Esophagus muscularis mucosa (tissue), 4 donors: ENCODE results near the gene STAT2. TPM values are rescaled to one million over a fixed set of nuclear protein-coding genes. Genes with fewer than 3 reads are reported as not detected.
"Not testable (repeated sequence)": the region's sequence is repeated elsewhere in the genome, so short reads cannot be mapped to it uniquely, and the experiment has no call there.

Experiments used
- DNase-seq: peaks from one replicate; pipeline ENCODE4 v3.0.0-alpha.2; 2017; ENCODE audit errors: extremely low spot score
- H3K27ac ChIP-seq, 4 donors: fragments of 200-600 bp; sonication (generic); replicated peaks in 1 of 4; 1 replicate in 3 of 4; 2 replicates in 1 of 4; pipeline ENCODE4 v1.5.1; 2016 to 2019; ENCODE audit warnings: mild to moderate bottlenecking in 1 of 4
- H3K27me3 ChIP-seq, 4 donors: fragments of 200-600 bp; sonication (generic); one replicate each; pipeline versions ENCODE4 v1.5.1 to v1.6.0; 2016 to 2019
- H3K36me3 ChIP-seq, 4 donors: fragments of 200-600 bp; sonication (generic); one replicate each; pipeline ENCODE4 v1.5.1; 2016 to 2019
- H3K4me1 ChIP-seq, 4 donors: fragments of 200-600 bp; sonication (generic); one replicate each; pipeline ENCODE4 v1.5.1; 2016 to 2019
- H3K4me3 ChIP-seq, 4 donors: fragments of 200-600 bp; sonication (generic); 1 replicate in 2 of 4; 2 replicates in 2 of 4; pipeline ENCODE4 v1.5.1; 2016 to 2019; ENCODE audit warnings: mild to moderate bottlenecking in 4 of 4, moderate library complexity in 1 of 4
- H3K9me3 ChIP-seq, 4 donors: fragments of 200-600 bp; sonication (generic); 1 replicate in 3 of 4; 2 replicates in 1 of 4; pipeline ENCODE4 v1.5.1; 2016 to 2019
- EP300 ChIP-seq: sonication (generic); formaldehyde crosslinking; IDR thresholded peaks from one replicate; pipeline ENCODE4 v1.6.1; 2017; ENCODE audit warnings: antibody characterized with exemption
- POLR2A ChIP-seq: fragments of 450-650 bp; IDR thresholded peaks from one replicate; pipeline ENCODE4 v1.6.1; 2017; ENCODE audit warnings: antibody characterized with exemption, moderate library complexity, mild to moderate bottlenecking, low read depth
- POLR2AphosphoS5 ChIP-seq, 2 donors: sonication (generic); formaldehyde crosslinking; IDR thresholded peaks; one replicate each; pipeline ENCODE4 v1.6.1; 2017; ENCODE audit warnings: antibody characterized with exemption in 2 of 2
- WGBS: methylation state at CpG from one replicate; pipeline ENCODE4 v1.1.5; 2018; 5-methylcytosine and 5-hydroxymethylcytosine counted together
- intact Hi-C: fragments of 100-400 bp; cut with DNase I; formaldehyde crosslinking; loops from one replicate; pipeline ENCODE4 v1.15.1; 2023
- total RNA-seq, 4 donors: library from RNA; depleted of rRNA; stranded (reverse); fragments of >200 nt; gene quantifications; one replicate each; pipeline versions ENCODE4 v1.1.0 to v1.2.1, GENCODE V29; 2016
- TF ChIP-seq, protein P1 (sequence below), 3 experiments: fragments of 200-600 bp in 2 of 3; fragments of 450-650 bp in 1 of 3; sonication (generic) in 2 of 3; IDR thresholded peaks; one replicate each; pipeline ENCODE4 v1.5.1; 2017 to 2019; ENCODE audit warnings: antibody characterized with exemption in 3 of 3, mild to moderate bottlenecking in 2 of 3, moderate library complexity in 1 of 3

Gene STAT2
- total RNA-seq, 4 donors from 2014 or later: 55.7 to 78.9 (median 68.2) TPM

GRCh38 chr12:56330936-56331490, 28.9 kb downstream of the STAT2 start:
- TF ChIP-seq, protein P1, sequence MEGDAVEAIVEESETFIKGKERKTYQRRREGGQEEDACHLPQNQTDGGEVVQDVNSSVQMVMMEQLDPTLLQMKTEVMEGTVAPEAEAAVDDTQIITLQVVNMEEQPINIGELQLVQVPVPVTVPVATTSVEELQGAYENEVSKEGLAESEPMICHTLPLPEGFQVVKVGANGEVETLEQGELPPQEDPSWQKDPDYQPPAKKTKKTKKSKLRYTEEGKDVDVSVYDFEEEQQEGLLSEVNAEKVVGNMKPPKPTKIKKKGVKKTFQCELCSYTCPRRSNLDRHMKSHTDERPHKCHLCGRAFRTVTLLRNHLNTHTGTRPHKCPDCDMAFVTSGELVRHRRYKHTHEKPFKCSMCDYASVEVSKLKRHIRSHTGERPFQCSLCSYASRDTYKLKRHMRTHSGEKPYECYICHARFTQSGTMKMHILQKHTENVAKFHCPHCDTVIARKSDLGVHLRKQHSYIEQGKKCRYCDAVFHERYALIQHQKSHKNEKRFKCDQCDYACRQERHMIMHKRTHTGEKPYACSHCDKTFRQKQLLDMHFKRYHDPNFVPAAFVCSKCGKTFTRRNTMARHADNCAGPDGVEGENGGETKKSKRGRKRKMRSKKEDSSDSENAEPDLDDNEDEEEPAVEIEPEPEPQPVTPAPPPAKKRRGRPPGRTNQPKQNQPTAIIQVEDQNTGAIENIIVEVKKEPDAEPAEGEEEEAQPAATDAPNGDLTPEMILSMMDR (IDR thresholded peaks at IDR 0.05): no peak
- TF ChIP-seq EP300 (no peak), POLR2A (no peak), POLR2AphosphoS5 (IDR thresholded peaks at IDR 0.05) (no peak)
- Histone ChIP-seq H3K27me3 (no peaks in the 10 kb centered on the region), H3K9me3 (no peaks in the 10 kb centered on the region), H3K27ac (no peak overlapping the region), H3K4me1 (peaks cover 11 to 20% (median 18%) of the 10 kb centered on the region in 4 donors), H3K36me3 (peaks cover 14 to 41% (median 24%) of the 10 kb centered on the region in 4 donors), H3K4me3 (no peak overlapping the region)
- intact Hi-C loops: no loop called here
- WGBS: 92% methylated on average over 7 of the region's 7 CpGs
- DNase-seq: no peak

DNA sequence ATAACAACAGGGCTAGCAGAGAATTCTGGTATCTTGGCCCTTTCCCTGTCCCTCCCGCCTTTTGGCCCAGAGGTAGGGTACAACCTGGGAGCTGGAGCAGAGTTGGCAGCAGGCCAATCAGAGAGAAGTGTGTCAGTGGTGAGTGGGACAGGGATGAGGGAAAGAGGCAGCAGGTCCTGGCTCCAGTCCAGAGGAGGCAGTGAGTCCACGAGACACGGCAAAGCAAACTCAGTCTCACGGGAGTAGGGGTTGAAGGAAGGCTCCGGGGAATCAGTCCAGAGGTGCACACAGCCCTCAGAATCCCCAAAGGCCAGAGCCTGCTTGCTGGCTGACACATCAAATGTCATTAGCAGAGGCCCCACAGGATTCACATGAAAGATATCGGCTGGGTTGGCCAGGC, 33.4 kb downstream of the STAT2 start:
- Histone ChIP-seq H3K27me3 (no peaks in the 10 kb centered on the region), H3K36me3 (peaks cover 44 to 85% (median 69%) of the 10 kb centered on the region in 4 donors), H3K4me3 (no peak overlapping the region), H3K4me1 (no peaks in the 10 kb centered on the region), H3K27ac (no peak overlapping the region), H3K9me3 (no peaks in the 10 kb centered on the region)
- intact Hi-C loops: no loop called here
- TF ChIP-seq, protein P1 (IDR thresholded peaks at IDR 0.05): no peak
- TF ChIP-seq POLR2A (no peak), EP300 (no peak), POLR2AphosphoS5 (IDR thresholded peaks at IDR 0.05) (no peak)
- DNase-seq: no peak
- 74% methylated on average over 6 of the region's 6 CpGs for WGBS

DNA sequence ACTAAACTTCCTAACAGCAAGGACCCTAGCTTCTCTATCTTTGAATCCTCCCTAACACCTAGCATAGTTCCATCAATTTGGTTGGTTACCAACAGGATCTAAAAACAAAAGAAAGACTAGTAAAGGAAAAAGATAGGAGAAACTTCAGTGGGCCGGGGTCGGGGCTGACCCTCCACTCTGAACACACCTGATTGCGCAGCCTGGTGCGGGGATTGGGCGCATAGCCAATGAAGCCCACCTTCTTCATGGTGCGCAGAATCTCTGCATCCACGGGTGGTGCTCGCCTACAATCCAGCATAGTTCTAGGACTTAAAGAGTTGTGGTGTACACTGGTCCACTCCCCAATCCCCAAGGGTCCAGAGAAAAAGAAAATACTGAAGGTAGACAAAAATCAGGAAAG, 33.8 kb downstream of the STAT2 start:
- DNase-seq: no peak
- intact Hi-C loops: no loop called here
- Histone ChIP-seq H3K4me1 (no peaks in the 10 kb centered on the region), H3K27me3 (no peaks in the 10 kb centered on the region), H3K9me3 (no peaks in the 10 kb centered on the region), H3K36me3 (peaks cover 44 to 86% (median 73%) of the 10 kb centered on the region in 4 donors), H3K27ac (no peak overlapping the region), H3K4me3 (no peak overlapping the region)
- TF ChIP-seq EP300: no peak
- TF ChIP-seq POLR2A: no peak
- TF ChIP-seq, protein P1 (IDR thresholded peaks at IDR 0.05): no peak
- no peak for TF ChIP-seq POLR2AphosphoS5 (IDR thresholded peaks at IDR 0.05)
- 95% methylated on average over 8 of the region's 8 CpGs for WGBS

DNA sequence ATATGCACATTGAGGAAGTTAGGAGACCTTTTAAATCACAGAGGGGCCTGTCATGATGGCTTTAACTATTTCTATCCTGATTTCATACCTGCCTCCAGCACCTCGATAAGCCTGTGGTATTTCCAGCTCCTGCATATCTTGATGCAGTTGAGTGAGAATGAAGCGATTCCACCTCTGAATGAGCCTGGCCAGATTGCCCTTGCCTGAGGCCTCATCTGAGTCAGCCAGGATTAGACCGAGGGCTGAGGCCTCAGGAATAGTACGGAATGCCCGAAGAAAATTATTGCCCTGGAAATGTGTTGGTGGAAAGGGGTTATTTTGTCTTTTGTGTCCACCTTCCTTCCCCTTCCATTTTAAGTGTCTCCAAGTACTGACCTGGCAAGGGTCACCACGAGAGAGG, 35.7 kb downstream of the STAT2 start:
- DNase-seq: no peak
- intact Hi-C loops: no loop called here
- TF ChIP-seq POLR2A: no peak
- TF ChIP-seq POLR2AphosphoS5 (IDR thresholded peaks at IDR 0.05): no peak
- no peak for TF ChIP-seq EP300
- TF ChIP-seq, protein P1 (IDR thresholded peaks at IDR 0.05): no peak
- Histone ChIP-seq H3K27me3 (no peaks in the 10 kb centered on the region), H3K4me1 (no peaks in the 10 kb centered on the region), H3K27ac (no peak overlapping the region), H3K4me3 (no peak overlapping the region), H3K9me3 (no peaks in the 10 kb centered on the region), H3K36me3 (peaks cover 55 to 96% (median 91%) of the 10 kb centered on the region in 4 donors)
- 99% methylated on average over 6 of the region's 6 CpGs for WGBS

- H3K27ac ChIP-seq, H3K27me3 ChIP-seq, DNase-seq, intact Hi-C loops, H3K9me3 ChIP-seq, H3K4me1 ChIP-seq, H3K4me3 ChIP-seq: not testable (repeated sequence)
- WGBS: 97% methylated on average over 8 of the region's 8 CpGs
- peaks cover 56 to 89% (median 87%) of the 10 kb centered on the region in 4 donors for H3K36me3 ChIP-seq
These were observed 38.3 kb downstream of the STAT2 start for GRCh38 chr12:56321610-56322009.
